GM18511 (cell line): ENCODE results near the gene PKIG.
"Not testable (repeated sequence)": the region's sequence is repeated elsewhere in the genome, so short reads cannot be mapped to it uniquely, and the experiment has no call there.

Experiments
- ATAC-seq: cut with Tn5 transposase; IDR thresholded peaks from one replicate; pipeline ENCODE4 v1.9.1; 2021; ENCODE audit warnings: mild to moderate bottlenecking, moderate library complexity; ENCODE audit not compliant: unreplicated experiment

The PKIG gene

GRCh38 chr20:44571362-44571988 lies 10.9 kb upstream of the PKIG start:
- no peak for ATAC-seq

- ATAC-seq = no peak
Measured at GRCh38 chr20:44572551-44573500, 9.6 kb upstream of the PKIG start.

GRCh38 chr20:44573501-44573869 lies 8.9 kb upstream of the PKIG start:
- ATAC-seq = no peak

- no peak for ATAC-seq
Measured at GRCh38 chr20:44574372-44574771, 8.0 kb upstream of the PKIG start.

- ATAC-seq = no peak
Measured at GRCh38 chr20:44576297-44576696, 6.1 kb upstream of the PKIG start.

GRCh38 chr20:44579313-44580081 lies 2.9 kb upstream of the PKIG start:
- ATAC-seq = no peak

- no peak for ATAC-seq
Measured at GRCh38 chr20:44580581-44581268, 1.7 kb upstream of the PKIG start.

- ATAC-seq = no peak
Measured at GRCh38 chr20:44581515-44581914, 864 bp upstream of the PKIG start.

- ATAC-seq = no peak
Measured at GRCh38 chr20:44583157-44583556, 778 bp downstream of the PKIG start.

GRCh38 chr20:44584162-44584561 lies 1.8 kb downstream of the PKIG start:
- ATAC-seq = no peak

- ATAC-seq = no peak
Measured at GRCh38 chr20:44585057-44585963, 2.9 kb downstream of the PKIG start.

- ATAC-seq = peak; percentile 75
Measured at GRCh38 chr20:44586289-44586911, 4.0 kb downstream of the PKIG start.

GRCh38 chr20:44587035-44587980 lies 4.9 kb downstream of the PKIG start:
- no peak for ATAC-seq

GRCh38 chr20:44588321-44588720 lies 5.9 kb downstream of the PKIG start:
- not testable (repeated sequence) for ATAC-seq

- ATAC-seq = no peak
Measured at GRCh38 chr20:44589537-44589936, 7.2 kb downstream of the PKIG start.

- no peak for ATAC-seq
Measured at GRCh38 chr20:44590980-44591778, 8.8 kb downstream of the PKIG start.

GRCh38 chr20:44592366-44592765 lies 10.0 kb downstream of the PKIG start:
- no peak for ATAC-seq

GRCh38 chr20:44593751-44594150 lies 11.4 kb downstream of the PKIG start:
- no peak for ATAC-seq
